Measurements from ENCODE around the gene PIK3R3.

- TF ChIP-seq FOXP2 (optimal IDR thresholded peaks at IDR 0.05; ENCODE audit: control extremely low read depth, extremely low read length, insufficient read depth) (no peak), EZH2 (IDR thresholded peaks at IDR 0.05) (no peak)
Measured at GRCh38 chr1:46134660-46135331, 2.4 kb upstream of the PIK3R3 start.

Measured in SK-N-MC (cell line).